CD4-positive, alpha-beta memory T cell (primary cell): ENCODE data around the gene CXCL14. TPM values are rescaled to one million over a fixed set of nuclear protein-coding genes. Genes with fewer than 3 reads are reported as not detected.

ENCODE experiments used
- CTCF ChIA-PET: fragments of 350-600 bp; sonication (Branson Sonifier 250); formaldehyde crosslinking; loops from one replicate; lab custom pipeline; 2021; ENCODE audit warnings: inconsistent platforms; ENCODE audit not compliant: partially characterized antibody; lab: Charles Lee
- POLR2A ChIA-PET: fragments of 350-600 bp; sonication (Branson Sonifier 250); formaldehyde crosslinking; loops from one replicate; lab custom pipeline; 2021; ENCODE audit not compliant: partially characterized antibody; lab: Charles Lee
- DNase-seq, 5 donors: peaks; one replicate each; pipeline versions ENCODE4 v3.0.0 to v3.0.0-alpha.2; 2020 to 2022; ENCODE audit warnings: mixed read lengths in 1 of 5
- H3K27ac ChIP-seq: one replicate; pipeline ENCODE4 v1.7.0; 2013; ENCODE audit warnings: low read depth, low read length
- H3K27me3 ChIP-seq: 2 replicates; pipeline ENCODE4 v1.7.0; 2013; ENCODE audit warnings: mild to moderate bottlenecking, low read length, moderate library complexity; ENCODE audit not compliant: insufficient read depth
- H3K36me3 ChIP-seq: 2 replicates; pipeline ENCODE4 v1.7.0; 2013; ENCODE audit warnings: mild to moderate bottlenecking, low read length, moderate library complexity; ENCODE audit not compliant: insufficient read depth
- H3K4me1 ChIP-seq: 2 replicates; pipeline ENCODE4 v1.7.0; 2013; ENCODE audit warnings: mild to moderate bottlenecking, low read length, moderate library complexity; ENCODE audit not compliant: insufficient read depth
- H3K4me3 ChIP-seq, 2 donors: one replicate each; pipeline ENCODE4 v1.7.0; 2013; ENCODE audit warnings: low read length in 2 of 2, mild to moderate bottlenecking in 1 of 2
- H3K9me3 ChIP-seq, 2 donors: one replicate each; pipeline ENCODE4 v1.7.0; 2013; ENCODE audit warnings: low read length in 2 of 2, control low read depth in 1 of 2; ENCODE audit not compliant: control insufficient read depth in 1 of 2
- H3K27ac Mint-ChIP-seq, 7 donors: one replicate each; pipeline ENCODE4 v1.8.0; 2020 to 2021; ENCODE audit warnings: mixed read lengths in 7 of 7, mild to moderate bottlenecking in 6 of 7, inconsistent platforms in 3 of 7, moderate library complexity in 3 of 7
- H3K27me3 Mint-ChIP-seq, 2 donors: one replicate each; pipeline ENCODE4 v1.8.0; 2020 to 2021; ENCODE audit warnings: mixed read lengths in 2 of 2
- H3K36me3 Mint-ChIP-seq, 2 donors: one replicate each; pipeline ENCODE4 v1.8.0; 2020 to 2021; ENCODE audit warnings: mixed read lengths in 2 of 2, inconsistent platforms in 1 of 2, mild to moderate bottlenecking in 1 of 2
- H3K4me1 Mint-ChIP-seq, 4 donors: one replicate each; pipeline ENCODE4 v1.8.0; 2020 to 2021; ENCODE audit warnings: mixed read lengths in 4 of 4, mild to moderate bottlenecking in 1 of 4
- H3K4me3 Mint-ChIP-seq, 8 donors: one replicate each; pipeline ENCODE4 v1.8.0; 2020 to 2021; ENCODE audit warnings: mixed read lengths in 8 of 8, mild to moderate bottlenecking in 7 of 8, moderate library complexity in 6 of 8, inconsistent platforms in 3 of 8
- H3K9me3 Mint-ChIP-seq, 8 donors: one replicate each; pipeline ENCODE4 v1.8.0; 2020 to 2021; ENCODE audit warnings: mixed read lengths in 8 of 8, mild to moderate bottlenecking in 5 of 8, inconsistent platforms in 3 of 8, moderate library complexity in 1 of 8
- intact Hi-C: fragments of 100-400 bp; cut with micrococcal nuclease; formaldehyde crosslinking; loops from one replicate; pipeline ENCODE4 v1.15.1; 2023
- polyA plus RNA-seq, 2 donors: library from polyadenylated mRNA; unstranded; fragments of 300-500 nt; fragmentation: Illumina TruSeq; gene quantifications; one replicate each; pipeline ENCODE4 v1.2.3, GENCODE V29; 2021
- total RNA-seq, 2 experiments: library from RNA; stranded (reverse); gene quantifications; one replicate each; pipeline ENCODE4 v1.2.3, GENCODE V29; 2021

CXCL14 gene
- total and polyA plus RNA-seq, 4 experiments from 2014 or later, result not detected

- Mint-ChIP-seq H3K4me3 (no peak overlapping the region), H3K36me3 (no peaks in the 10 kb centered on the region), H3K27ac (no peak overlapping the region), H3K9me3 (no peaks in the 10 kb centered on the region), H3K27me3 (peaks cover 11 to 24% of the 10 kb centered on the region in 2 donors), H3K4me1 (peaks cover 3 to 7% (median 6%) of the 10 kb centered on the region in 4 donors)
- ChIA-PET CTCF (interaction anchor here (0.7 to 9.3 kb wide), 10 partner anchors 9 to 102 kb away, joined by 3 to 171 read pairs (median 4); no protein-coding TSS in a partner anchor), POLR2A (interaction anchor here (0.8 kb wide), 1 partner anchor 13 kb away, joined by 3 read pairs; no protein-coding TSS in a partner anchor)
- no peaks in the 10 kb centered on the region for H3K36me3 ChIP-seq
- no peak overlapping the region for H3K4me3 ChIP-seq
- peak in 4 of 5 donors; percentile 27 to 32 (median 32) for DNase-seq
- H3K27me3 ChIP-seq, result peaks cover 6% of the 10 kb centered on the region
- intact Hi-C loops, result no loop called here
- H3K4me1 ChIP-seq, result no peaks in the 10 kb centered on the region
- H3K9me3 ChIP-seq, result no peaks in the 10 kb centered on the region
- H3K27ac ChIP-seq, result no peak overlapping the region
Measured at GRCh38 chr5:135560858-135561257, 17.9 kb downstream of the CXCL14 start.

GRCh38 chr5:135559354-135559753 lies 19.4 kb downstream of the CXCL14 start:
- ChIA-PET CTCF (interaction anchor here (1.0 to 9.3 kb wide), 5 partner anchors 8 to 102 kb away, joined by 3 to 171 read pairs (median 3); no protein-coding TSS in a partner anchor), POLR2A (no interaction called here)
- DNase-seq, result no peak
- no peak overlapping the region for H3K27ac Mint-ChIP-seq
- Histone ChIP-seq H3K4me1 (no peaks in the 10 kb centered on the region), H3K4me3 (no peak overlapping the region), H3K27ac (no peak overlapping the region), H3K36me3 (no peaks in the 10 kb centered on the region), H3K27me3 (peaks cover 10% of the 10 kb centered on the region), H3K9me3 (no peaks in the 10 kb centered on the region)
- H3K4me1 Mint-ChIP-seq, result peaks cover 3 to 7% (median 6%) of the 10 kb centered on the region in 4 donors
- H3K4me3 Mint-ChIP-seq, result no peak overlapping the region
- no peaks in the 10 kb centered on the region for H3K36me3 Mint-ChIP-seq
- H3K9me3 Mint-ChIP-seq, result no peaks in the 10 kb centered on the region
- intact Hi-C loops, result no loop called here
- peaks cover 10 to 29% of the 10 kb centered on the region in 2 donors for H3K27me3 Mint-ChIP-seq

- peaks cover 3 to 7% (median 6%) of the 10 kb centered on the region in 4 donors for H3K4me1 Mint-ChIP-seq
- H3K27ac Mint-ChIP-seq, result no peak overlapping the region
- CTCF ChIA-PET, result interaction anchor here (1.4 to 1.6 kb wide), 2 partner anchors 9 to 99 kb away, joined by 4 to 8 read pairs; no protein-coding TSS in a partner anchor
- H3K27me3 Mint-ChIP-seq, result peaks cover 16 to 33% of the 10 kb centered on the region in 2 donors
- Histone ChIP-seq H3K36me3 (no peaks in the 10 kb centered on the region), H3K27me3 (peaks cover 10% of the 10 kb centered on the region), H3K4me3 (no peak overlapping the region), H3K4me1 (no peaks in the 10 kb centered on the region), H3K9me3 (no peaks in the 10 kb centered on the region), H3K27ac (no peak overlapping the region)
- no peaks in the 10 kb centered on the region for H3K9me3 Mint-ChIP-seq
- no peaks in the 10 kb centered on the region for H3K36me3 Mint-ChIP-seq
- no peak overlapping the region for H3K4me3 Mint-ChIP-seq
- no peak for DNase-seq
- intact Hi-C loops, result no loop called here
- POLR2A ChIA-PET, result no interaction called here
Measured at GRCh38 chr5:135557076-135557838, 21.5 kb downstream of the CXCL14 start.

- Histone ChIP-seq H3K9me3 (no peaks in the 10 kb centered on the region), H3K27me3 (peaks cover 10% of the 10 kb centered on the region), H3K4me1 (no peaks in the 10 kb centered on the region), H3K36me3 (no peaks in the 10 kb centered on the region), H3K4me3 (no peak overlapping the region), H3K27ac (no peak overlapping the region)
- intact Hi-C loops, result no loop called here
- DNase-seq, result no peak
- Mint-ChIP-seq H3K27me3 (peaks cover 15 to 39% of the 10 kb centered on the region in 2 donors), H3K4me1 (peaks cover 4 to 8% (median 6%) of the 10 kb centered on the region in 4 donors), H3K4me3 (no peak overlapping the region), H3K9me3 (no peaks in the 10 kb centered on the region), H3K27ac (no peak overlapping the region), H3K36me3 (no peaks in the 10 kb centered on the region)
- CTCF ChIA-PET, result interaction anchor here (0.8 to 10.8 kb wide), 4 partner anchors 7 to 96 kb away, joined by 3 to 171 read pairs (median 6); no protein-coding TSS in a partner anchor
- POLR2A ChIA-PET, result no interaction called here
Measured at GRCh38 chr5:135556620-135557019, 22.2 kb downstream of the CXCL14 start.

GRCh38 chr5:135555530-135555929 lies 23.3 kb downstream of the CXCL14 start:
- Histone ChIP-seq H3K27ac (no peak overlapping the region), H3K36me3 (no peaks in the 10 kb centered on the region), H3K9me3 (no peaks in the 10 kb centered on the region), H3K4me1 (no peaks in the 10 kb centered on the region), H3K27me3 (peaks cover 10% of the 10 kb centered on the region), H3K4me3 (no peak overlapping the region)
- Mint-ChIP-seq H3K27ac (no peak overlapping the region), H3K27me3 (peaks cover 17 to 37% of the 10 kb centered on the region in 2 donors), H3K36me3 (no peaks in the 10 kb centered on the region), H3K4me3 (no peak overlapping the region), H3K4me1 (peaks cover 2% of the 10 kb centered on the region in 4 donors), H3K9me3 (no peaks in the 10 kb centered on the region)
- POLR2A ChIA-PET, result no interaction called here
- intact Hi-C loops, result no loop called here
- DNase-seq, result no peak
- CTCF ChIA-PET, result interaction anchor here (1.1 to 10.8 kb wide), 2 partner anchors 8 to 89 kb away, joined by 3 to 171 read pairs; no protein-coding TSS in a partner anchor

- no peaks in the 10 kb centered on the region for H3K9me3 Mint-ChIP-seq
- H3K36me3 ChIP-seq, result no peaks in the 10 kb centered on the region
- DNase-seq, result no peak
- no peak overlapping the region for H3K27ac Mint-ChIP-seq
- no peak overlapping the region for H3K27ac ChIP-seq
- intact Hi-C loops, result no loop called here
- ChIA-PET POLR2A (no interaction called here), CTCF (interaction anchor here (0.8 to 10.8 kb wide), 6 partner anchors 10 to 96 kb away, joined by 3 to 171 read pairs (median 14); no protein-coding TSS in a partner anchor)
- H3K4me3 Mint-ChIP-seq, result no peak overlapping the region
- peaks cover 5% of the 10 kb centered on the region for H3K27me3 ChIP-seq
- H3K4me1 Mint-ChIP-seq, result peaks cover 0 to 2% (median 1%) of the 10 kb centered on the region in 4 donors
- no peaks in the 10 kb centered on the region for H3K4me1 ChIP-seq
- H3K27me3 Mint-ChIP-seq, result peaks cover 19 to 43% of the 10 kb centered on the region in 2 donors
- no peak overlapping the region for H3K4me3 ChIP-seq
- H3K9me3 ChIP-seq, result no peaks in the 10 kb centered on the region
- H3K36me3 Mint-ChIP-seq, result no peaks in the 10 kb centered on the region
Measured at GRCh38 chr5:135553688-135554462, 24.9 kb downstream of the CXCL14 start.
